ENCODE measurements around the gene FAM89B. TPM values are rescaled to one million over a fixed set of nuclear protein-coding genes. Genes with fewer than 3 reads are reported as not detected.

Gene FAM89B
- polyA plus RNA-seq, 1 donor: 25.9 TPM

- no peaks in the 10 kb centered on the region for H3K27me3 ChIP-seq (ENCODE audit: control insufficient read depth, insufficient read depth, low read length)
- peak within 1 kb of the TSS; percentile 64 for H3K4me3 ChIP-seq (ENCODE audit: low read length)
- peak in 1 of 2 donors; percentile 72 for DNase-seq
- H3K4me1 ChIP-seq (ENCODE audit: control insufficient read depth, insufficient read depth, low read length): peaks cover 71% of the 10 kb centered on the region
- H3K36me3 ChIP-seq (ENCODE audit: control insufficient read depth, insufficient read depth, low read length): peaks cover 17% of the 10 kb centered on the region
- peak within 1 kb of the TSS; percentile 80 for H3K27ac ChIP-seq (ENCODE audit: low read length)
- H3K9me3 ChIP-seq (ENCODE audit: control insufficient read depth, low read depth, low read length): no peaks in the 10 kb centered on the region
- no CpG with 5 or more reads among the region's 69 CpGs for WGBS (ENCODE audit: insufficient coverage, low lambda C conversion rate)
Measured at GRCh38 chr11:65575568-65576231, 3.4 kb downstream of the FAM89B start, which contains the start of gene EHBP1L1. TSS of gene EHBP1L1 (plus strand) at chr11:65576053. CDS start at chr11:65576303, 250 bp downstream.

GRCh38 chr11:65576232-65576866 is 4.0 kb downstream of the FAM89B start:
- H3K36me3 ChIP-seq (ENCODE audit: control insufficient read depth, insufficient read depth, low read length): peaks cover 24% of the 10 kb centered on the region
- no peaks in the 10 kb centered on the region for H3K27me3 ChIP-seq (ENCODE audit: control insufficient read depth, insufficient read depth, low read length)
- peak overlapping the region; percentile 27 for H3K27ac ChIP-seq (ENCODE audit: low read length)
- H3K9me3 ChIP-seq (ENCODE audit: control insufficient read depth, low read depth, low read length): no peaks in the 10 kb centered on the region
- peak overlapping the region; percentile 64 for H3K4me3 ChIP-seq (ENCODE audit: low read length)
- peaks cover 64% of the 10 kb centered on the region for H3K4me1 ChIP-seq (ENCODE audit: control insufficient read depth, insufficient read depth, low read length)
- DNase-seq: no peak
- no CpG with 5 or more reads among the region's 26 CpGs for WGBS (ENCODE audit: insufficient coverage, low lambda C conversion rate)

- Histone ChIP-seq H3K4me1 (ENCODE audit: control insufficient read depth, insufficient read depth, low read length) (peaks cover 57% of the 10 kb centered on the region), H3K27ac (ENCODE audit: low read length) (peak overlapping the region; percentile 27)
Measured at GRCh38 chr11:65576867-65577755, 4.8 kb downstream of the FAM89B start.

GRCh38 chr11:65577756-65578109 is 5.4 kb downstream of the FAM89B start:
- no peak for DNase-seq

More at GRCh38 chr11:65576867-65577755, 4.8 kb downstream of the FAM89B start:
- Histone ChIP-seq H3K36me3 (ENCODE audit: control insufficient read depth, insufficient read depth, low read length) (peaks cover 31% of the 10 kb centered on the region), H3K27me3 (ENCODE audit: control insufficient read depth, insufficient read depth, low read length) (no peaks in the 10 kb centered on the region), H3K9me3 (ENCODE audit: control insufficient read depth, low read depth, low read length) (no peaks in the 10 kb centered on the region), H3K4me3 (ENCODE audit: low read length) (peak overlapping the region; percentile 64)
- WGBS (ENCODE audit: insufficient coverage, low lambda C conversion rate): no CpG with 5 or more reads among the region's 18 CpGs
- peak in 1 of 2 donors; percentile 71 for DNase-seq

GRCh38 chr11:65578134-65578533 is 5.8 kb downstream of the FAM89B start:
- H3K27ac ChIP-seq (ENCODE audit: low read length): peak overlapping the region; percentile 50
- H3K27me3 ChIP-seq (ENCODE audit: control insufficient read depth, insufficient read depth, low read length): no peaks in the 10 kb centered on the region
- no peak overlapping the region for H3K4me3 ChIP-seq (ENCODE audit: low read length)
- peaks cover 55% of the 10 kb centered on the region for H3K4me1 ChIP-seq (ENCODE audit: control insufficient read depth, insufficient read depth, low read length)
- DNase-seq: no peak
- peaks cover 33% of the 10 kb centered on the region for H3K36me3 ChIP-seq (ENCODE audit: control insufficient read depth, insufficient read depth, low read length)
- no peaks in the 10 kb centered on the region for H3K9me3 ChIP-seq (ENCODE audit: control insufficient read depth, low read depth, low read length)
- WGBS (ENCODE audit: insufficient coverage, low lambda C conversion rate): no CpG with 5 or more reads among the region's 7 CpGs

More at GRCh38 chr11:65577756-65578109, 5.4 kb downstream of the FAM89B start:
- no CpG with 5 or more reads among the region's 8 CpGs for WGBS (ENCODE audit: insufficient coverage, low lambda C conversion rate)
- peak overlapping the region; percentile 64 for H3K4me3 ChIP-seq (ENCODE audit: low read length)
- no peaks in the 10 kb centered on the region for H3K27me3 ChIP-seq (ENCODE audit: control insufficient read depth, insufficient read depth, low read length)
- peaks cover 33% of the 10 kb centered on the region for H3K36me3 ChIP-seq (ENCODE audit: control insufficient read depth, insufficient read depth, low read length)
- H3K9me3 ChIP-seq (ENCODE audit: control insufficient read depth, low read depth, low read length): no peaks in the 10 kb centered on the region
- H3K27ac ChIP-seq (ENCODE audit: low read length): peak overlapping the region; percentile 50
- peaks cover 57% of the 10 kb centered on the region for H3K4me1 ChIP-seq (ENCODE audit: control insufficient read depth, insufficient read depth, low read length)

GRCh38 chr11:65578667-65579066 is 6.3 kb downstream of the FAM89B start:
- Histone ChIP-seq H3K36me3 (ENCODE audit: control insufficient read depth, insufficient read depth, low read length) (peaks cover 30% of the 10 kb centered on the region), H3K27ac (ENCODE audit: low read length) (peak overlapping the region; percentile 50), H3K4me1 (ENCODE audit: control insufficient read depth, insufficient read depth, low read length) (peaks cover 50% of the 10 kb centered on the region), H3K4me3 (ENCODE audit: low read length) (no peak overlapping the region), H3K9me3 (ENCODE audit: control insufficient read depth, low read depth, low read length) (no peaks in the 10 kb centered on the region), H3K27me3 (ENCODE audit: control insufficient read depth, insufficient read depth, low read length) (no peaks in the 10 kb centered on the region)
- no CpG with 5 or more reads among the region's 3 CpGs for WGBS (ENCODE audit: insufficient coverage, low lambda C conversion rate)
- DNase-seq: peak in 1 of 2 donors; percentile 71

- no peak for DNase-seq
- H3K36me3 ChIP-seq (ENCODE audit: control insufficient read depth, insufficient read depth, low read length): peaks cover 29% of the 10 kb centered on the region
- H3K27ac ChIP-seq (ENCODE audit: low read length): no peak overlapping the region
- no CpG with 5 or more reads among the region's 4 CpGs for WGBS (ENCODE audit: insufficient coverage, low lambda C conversion rate)
- H3K4me3 ChIP-seq (ENCODE audit: low read length): no peak overlapping the region
- H3K9me3 ChIP-seq (ENCODE audit: control insufficient read depth, low read depth, low read length): no peaks in the 10 kb centered on the region
- H3K27me3 ChIP-seq (ENCODE audit: control insufficient read depth, insufficient read depth, low read length): peaks cover 5% of the 10 kb centered on the region
- H3K4me1 ChIP-seq (ENCODE audit: control insufficient read depth, insufficient read depth, low read length): peaks cover 46% of the 10 kb centered on the region
Measured at GRCh38 chr11:65579291-65579690, 7.0 kb downstream of the FAM89B start.

- H3K4me3 ChIP-seq (ENCODE audit: low read length): no peak overlapping the region
- DNase-seq: no peak
- peaks cover 39% of the 10 kb centered on the region for H3K4me1 ChIP-seq (ENCODE audit: control insufficient read depth, insufficient read depth, low read length)
- H3K27me3 ChIP-seq (ENCODE audit: control insufficient read depth, insufficient read depth, low read length): peaks cover 10% of the 10 kb centered on the region
- H3K36me3 ChIP-seq (ENCODE audit: control insufficient read depth, insufficient read depth, low read length): peaks cover 29% of the 10 kb centered on the region
- H3K27ac ChIP-seq (ENCODE audit: low read length): no peak overlapping the region
- no CpG with 5 or more reads among the region's 19 CpGs for WGBS (ENCODE audit: insufficient coverage, low lambda C conversion rate)
- H3K9me3 ChIP-seq (ENCODE audit: control insufficient read depth, low read depth, low read length): no peaks in the 10 kb centered on the region
Measured at GRCh38 chr11:65580031-65580692, 7.8 kb downstream of the FAM89B start.

GRCh38 chr11:65580756-65581155 is 8.4 kb downstream of the FAM89B start:
- H3K27me3 ChIP-seq (ENCODE audit: control insufficient read depth, insufficient read depth, low read length): peaks cover 10% of the 10 kb centered on the region
- H3K4me3 ChIP-seq (ENCODE audit: low read length): no peak overlapping the region
- H3K27ac ChIP-seq (ENCODE audit: low read length): no peak overlapping the region
- H3K4me1 ChIP-seq (ENCODE audit: control insufficient read depth, insufficient read depth, low read length): peaks cover 38% of the 10 kb centered on the region
- peaks cover 34% of the 10 kb centered on the region for H3K36me3 ChIP-seq (ENCODE audit: control insufficient read depth, insufficient read depth, low read length)
- no CpG with 5 or more reads among the region's 8 CpGs for WGBS (ENCODE audit: insufficient coverage, low lambda C conversion rate)
- no peak for DNase-seq
- H3K9me3 ChIP-seq (ENCODE audit: control insufficient read depth, low read depth, low read length): no peaks in the 10 kb centered on the region

- no peak for DNase-seq
- Histone ChIP-seq H3K4me1 (ENCODE audit: control insufficient read depth, insufficient read depth, low read length) (peaks cover 30% of the 10 kb centered on the region), H3K4me3 (ENCODE audit: low read length) (no peak overlapping the region), H3K27me3 (ENCODE audit: control insufficient read depth, insufficient read depth, low read length) (peaks cover 10% of the 10 kb centered on the region), H3K36me3 (ENCODE audit: control insufficient read depth, insufficient read depth, low read length) (peaks cover 43% of the 10 kb centered on the region), H3K9me3 (ENCODE audit: control insufficient read depth, low read depth, low read length) (no peaks in the 10 kb centered on the region), H3K27ac (ENCODE audit: low read length) (no peak overlapping the region)
- WGBS (ENCODE audit: insufficient coverage, low lambda C conversion rate): no CpG with 5 or more reads among the region's 3 CpGs
Measured at GRCh38 chr11:65581928-65582327, 9.6 kb downstream of the FAM89B start.

All from large intestine (tissue), 3 donors.